ENCODE data around the gene NCOA6. TPM values are rescaled to one million over a fixed set of nuclear protein-coding genes. Genes with fewer than 3 reads are reported as not detected.

The NCOA6 gene
- polyA plus RNA-seq, 1 donor from 2014 or later = 13.0 TPM

DNA sequence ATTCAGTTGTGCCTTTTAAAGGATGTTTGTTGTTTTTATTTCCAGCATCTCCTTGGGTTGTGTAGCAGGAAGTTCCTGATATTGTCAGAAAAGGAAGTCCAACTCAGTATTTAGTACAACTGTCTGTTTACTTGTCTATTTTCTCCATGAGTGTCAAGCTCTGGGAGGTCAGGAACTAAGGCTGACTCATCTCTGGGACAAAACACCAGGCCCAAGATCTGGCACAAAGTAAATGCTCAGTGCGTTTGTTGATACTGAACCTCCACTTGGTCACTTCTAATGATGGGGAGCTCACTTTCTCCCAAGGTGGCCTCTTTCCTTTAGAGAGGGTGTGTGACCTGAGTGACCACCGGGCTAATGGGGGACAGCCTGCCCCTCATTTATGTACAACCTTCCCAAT is 136.0 kb downstream of the NCOA6 start:
- Histone ChIP-seq H3K9me3 (ENCODE audit: low read length) (no peaks in the 10 kb centered on the region), H3K4me2 (ENCODE audit: low read length) (no peak overlapping the region), H4K20me1 (ENCODE audit: insufficient read depth) (no peaks in the 10 kb centered on the region), H3K9me2 (ENCODE audit: insufficient read depth, low read length) (no peaks in the 10 kb centered on the region), H3K79me2 (replicated peaks; ENCODE audit: insufficient read depth, low read length) (no peaks in the 10 kb centered on the region), H3K27me3 (ENCODE audit: insufficient read depth, low read depth, low read length) (no peaks in the 10 kb centered on the region), H3K4me3 (ENCODE audit: low read length) (no peak overlapping the region), H2AFZ (ENCODE audit: low read depth, low read length) (no peak overlapping the region), H3K9ac (ENCODE audit: low read length) (no peak overlapping the region), H3K36me3 (ENCODE audit: insufficient read depth, low read length) (no peaks in the 10 kb centered on the region), H3F3A (ENCODE audit: insufficient read depth, low read length, poor library complexity, severe bottlenecking) (no peaks in the 10 kb centered on the region), H3K27ac (ENCODE audit: low read length) (no peak overlapping the region)
- TF ChIP-seq EP300 (conservative IDR thresholded peaks at IDR 0.05; ENCODE audit: poor library complexity, severe bottlenecking) (no peak), RAD21 (conservative IDR thresholded peaks at IDR 0.05) (no peak), EZH2 (IDR thresholded peaks at IDR 0.05; ENCODE audit: borderline replicate concordance, insufficient read depth, low read length, poor library complexity, severe bottlenecking) (no peak), SMC3 (conservative IDR thresholded peaks at IDR 0.05; ENCODE audit: poor library complexity) (no peak), POLR2AphosphoS5 (IDR thresholded peaks at IDR 0.05) (no peak), TAF1 (IDR thresholded peaks at IDR 0.05; ENCODE audit: low read depth) (no peak), CTCF (IDR thresholded peaks at IDR 0.05; ENCODE audit: poor library complexity, severe bottlenecking) (no peak), MXI1 (conservative IDR thresholded peaks at IDR 0.05; ENCODE audit: poor library complexity, severe bottlenecking) (no peak)
- TF ChIP-seq, protein P1, sequence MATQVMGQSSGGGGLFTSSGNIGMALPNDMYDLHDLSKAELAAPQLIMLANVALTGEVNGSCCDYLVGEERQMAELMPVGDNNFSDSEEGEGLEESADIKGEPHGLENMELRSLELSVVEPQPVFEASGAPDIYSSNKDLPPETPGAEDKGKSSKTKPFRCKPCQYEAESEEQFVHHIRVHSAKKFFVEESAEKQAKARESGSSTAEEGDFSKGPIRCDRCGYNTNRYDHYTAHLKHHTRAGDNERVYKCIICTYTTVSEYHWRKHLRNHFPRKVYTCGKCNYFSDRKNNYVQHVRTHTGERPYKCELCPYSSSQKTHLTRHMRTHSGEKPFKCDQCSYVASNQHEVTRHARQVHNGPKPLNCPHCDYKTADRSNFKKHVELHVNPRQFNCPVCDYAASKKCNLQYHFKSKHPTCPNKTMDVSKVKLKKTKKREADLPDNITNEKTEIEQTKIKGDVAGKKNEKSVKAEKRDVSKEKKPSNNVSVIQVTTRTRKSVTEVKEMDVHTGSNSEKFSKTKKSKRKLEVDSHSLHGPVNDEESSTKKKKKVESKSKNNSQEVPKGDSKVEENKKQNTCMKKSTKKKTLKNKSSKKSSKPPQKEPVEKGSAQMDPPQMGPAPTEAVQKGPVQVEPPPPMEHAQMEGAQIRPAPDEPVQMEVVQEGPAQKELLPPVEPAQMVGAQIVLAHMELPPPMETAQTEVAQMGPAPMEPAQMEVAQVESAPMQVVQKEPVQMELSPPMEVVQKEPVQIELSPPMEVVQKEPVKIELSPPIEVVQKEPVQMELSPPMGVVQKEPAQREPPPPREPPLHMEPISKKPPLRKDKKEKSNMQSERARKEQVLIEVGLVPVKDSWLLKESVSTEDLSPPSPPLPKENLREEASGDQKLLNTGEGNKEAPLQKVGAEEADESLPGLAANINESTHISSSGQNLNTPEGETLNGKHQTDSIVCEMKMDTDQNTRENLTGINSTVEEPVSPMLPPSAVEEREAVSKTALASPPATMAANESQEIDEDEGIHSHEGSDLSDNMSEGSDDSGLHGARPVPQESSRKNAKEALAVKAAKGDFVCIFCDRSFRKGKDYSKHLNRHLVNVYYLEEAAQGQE (IDR thresholded peaks at IDR 0.05; ENCODE audit: borderline replicate concordance) = no peak

DNA sequence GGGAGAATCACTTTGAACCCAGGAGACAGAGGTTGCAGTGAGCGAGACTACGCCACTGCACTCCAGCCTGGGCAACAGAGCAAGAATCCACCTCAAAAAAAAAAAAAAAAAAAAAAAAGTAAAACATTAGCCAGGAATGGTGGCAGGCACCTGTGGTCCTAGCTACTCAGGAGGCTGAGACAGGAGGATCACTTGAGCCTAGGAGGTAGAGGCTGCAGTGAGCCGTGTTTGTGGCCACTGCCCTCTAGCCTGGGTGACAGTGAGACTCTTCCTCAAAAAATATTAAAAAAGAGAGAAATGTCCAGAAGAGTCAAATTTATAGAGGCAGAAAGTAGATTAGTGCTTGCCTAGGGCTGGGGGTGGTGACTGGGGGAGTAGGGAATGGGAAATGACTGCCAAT is 141.8 kb downstream of the NCOA6 start:
- Histone ChIP-seq H3K79me2 (replicated peaks; ENCODE audit: insufficient read depth, low read length) (no peaks in the 10 kb centered on the region), H4K20me1 (ENCODE audit: insufficient read depth) (no peaks in the 10 kb centered on the region), H3K36me3 (ENCODE audit: insufficient read depth, low read length) (no peaks in the 10 kb centered on the region), H3F3A (ENCODE audit: insufficient read depth, low read length, poor library complexity, severe bottlenecking) (no peaks in the 10 kb centered on the region), H3K9me3 (ENCODE audit: low read length) (no peaks in the 10 kb centered on the region), H3K4me2 (ENCODE audit: low read length) (no peak overlapping the region), H2AFZ (ENCODE audit: low read depth, low read length) (no peak overlapping the region), H3K9ac (ENCODE audit: low read length) (no peak overlapping the region), H3K27me3 (ENCODE audit: insufficient read depth, low read depth, low read length) (no peaks in the 10 kb centered on the region), H3K27ac (ENCODE audit: low read length) (no peak overlapping the region), H3K9me2 (ENCODE audit: insufficient read depth, low read length) (no peaks in the 10 kb centered on the region), H3K4me3 (ENCODE audit: low read length) (no peak overlapping the region)
- no peak for TF ChIP-seq POLR2AphosphoS5 (IDR thresholded peaks at IDR 0.05)
- TF ChIP-seq RAD21 (conservative IDR thresholded peaks at IDR 0.05) = no peak
- TF ChIP-seq TAF1 (IDR thresholded peaks at IDR 0.05; ENCODE audit: low read depth) = no peak
- TF ChIP-seq CTCF (IDR thresholded peaks at IDR 0.05; ENCODE audit: poor library complexity, severe bottlenecking) = no peak
- TF ChIP-seq, protein P1 (IDR thresholded peaks at IDR 0.05; ENCODE audit: borderline replicate concordance) = no peak
- no peak for TF ChIP-seq SMC3 (conservative IDR thresholded peaks at IDR 0.05; ENCODE audit: poor library complexity)
- TF ChIP-seq EZH2 (IDR thresholded peaks at IDR 0.05; ENCODE audit: borderline replicate concordance, insufficient read depth, low read length, poor library complexity, severe bottlenecking) = no peak
- TF ChIP-seq MXI1 (conservative IDR thresholded peaks at IDR 0.05; ENCODE audit: poor library complexity, severe bottlenecking) = no peak
- TF ChIP-seq EP300 (conservative IDR thresholded peaks at IDR 0.05; ENCODE audit: poor library complexity, severe bottlenecking) = no peak
